Choroid plexus epithelial cell (primary cell): ENCODE results near the gene CRNKL1.
A peak's percentile ranks its signal among the peaks of the same experiment; 100 is the strongest.

ENCODE experiments used
- DNase-seq: peaks from one replicate; pipeline ENCODE4 v3.0.0-alpha.2; 2010; ENCODE audit warnings: low read depth
- H3K4me3 ChIP-seq: 2 replicates; pipeline ENCODE4 v1.5.1; 2011; ENCODE audit warnings: low read depth, mild to moderate bottlenecking, control low read depth, low read length, moderate library complexity
- CTCF ChIP-seq: conservative IDR thresholded peaks from 2 replicates; pipeline ENCODE4 v1.5.1; 2011; ENCODE audit warnings: low read depth, mild to moderate bottlenecking, control low read depth, inconsistent platforms, low read length, moderate library complexity

The CRNKL1 gene

DNA sequence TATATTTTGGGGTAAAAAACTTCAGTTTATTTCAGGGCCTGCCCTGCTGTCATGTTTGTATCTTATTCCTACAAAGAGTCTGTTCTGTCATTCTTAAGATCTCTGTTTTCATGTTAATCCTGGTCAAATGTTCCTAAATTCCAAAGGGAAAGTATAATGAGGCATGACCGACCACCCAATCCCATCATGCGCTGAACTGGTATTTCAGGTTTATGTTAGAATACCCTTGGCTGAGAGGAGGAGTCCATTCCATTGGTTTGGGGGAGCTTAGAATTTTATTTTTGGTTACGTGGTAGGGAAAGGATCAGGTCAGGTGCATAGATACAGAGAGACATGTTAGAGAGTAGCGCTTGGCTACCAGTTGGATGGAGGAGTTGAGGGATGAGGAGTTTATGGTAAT is 25.8 kb upstream of the CRNKL1 start:
- DNase-seq = no peak
- no peak overlapping the region for H3K4me3 ChIP-seq
- no peak for TF ChIP-seq CTCF

DNA sequence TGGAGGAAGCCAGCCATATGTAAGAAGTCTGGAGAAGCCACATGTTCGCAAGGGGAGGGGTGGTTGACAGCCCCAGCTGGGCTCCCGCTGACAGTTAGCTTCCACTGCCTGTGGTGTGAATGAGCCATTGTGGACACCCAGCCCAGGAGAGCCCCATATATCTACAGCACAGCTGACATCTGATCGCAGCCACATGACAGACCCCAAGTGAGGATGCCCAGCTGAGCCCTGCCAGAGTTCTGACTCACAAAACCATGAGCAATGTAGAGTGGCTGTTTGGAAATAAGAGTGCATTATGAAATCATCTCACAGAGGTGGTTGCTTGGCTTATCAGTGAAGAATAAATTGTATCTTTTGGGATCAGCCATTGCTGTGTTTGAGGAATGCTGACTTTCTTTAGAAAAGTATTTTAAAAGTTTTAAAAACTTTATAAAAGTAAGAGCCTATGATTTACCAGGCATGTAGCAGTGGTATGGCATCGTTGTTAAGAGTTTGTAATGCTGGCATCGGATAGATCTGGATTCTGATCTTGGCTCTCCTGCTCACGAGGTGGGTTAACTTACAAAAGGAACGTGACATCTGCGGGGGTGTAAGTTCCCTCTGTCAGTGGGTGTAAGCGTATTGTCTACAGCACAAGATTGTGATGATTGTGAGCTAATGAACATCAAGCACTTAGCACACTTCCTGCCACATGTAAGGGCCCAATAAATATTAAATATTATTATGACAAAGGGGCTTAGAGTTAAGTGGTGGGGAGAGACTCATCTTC is 24.2 kb upstream of the CRNKL1 start:
- peak; percentile 89 for DNase-seq
- no peak for TF ChIP-seq CTCF
- H3K4me3 ChIP-seq = no peak overlapping the region

DNA sequence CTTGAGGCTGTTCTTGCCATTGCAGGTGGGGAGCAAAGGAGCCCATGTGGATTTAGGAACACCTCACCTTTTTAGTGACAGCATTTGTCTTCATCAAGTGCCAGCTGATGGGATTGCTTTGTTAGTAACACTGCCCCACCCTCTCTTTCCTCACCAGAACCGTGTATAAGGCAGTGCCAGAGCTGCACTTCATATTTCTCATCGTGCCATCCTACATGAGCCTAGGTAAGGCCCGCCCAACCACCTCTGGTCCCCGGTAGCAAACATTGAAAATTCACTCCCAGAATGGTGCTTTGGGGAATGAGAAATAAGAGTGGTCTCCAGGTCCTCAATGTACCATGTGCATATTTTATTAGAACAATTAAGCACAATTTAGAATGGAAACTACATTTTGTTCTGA is 22.8 kb upstream of the CRNKL1 start:
- DNase-seq = no peak
- no peak for TF ChIP-seq CTCF
- no peak overlapping the region for H3K4me3 ChIP-seq

DNA sequence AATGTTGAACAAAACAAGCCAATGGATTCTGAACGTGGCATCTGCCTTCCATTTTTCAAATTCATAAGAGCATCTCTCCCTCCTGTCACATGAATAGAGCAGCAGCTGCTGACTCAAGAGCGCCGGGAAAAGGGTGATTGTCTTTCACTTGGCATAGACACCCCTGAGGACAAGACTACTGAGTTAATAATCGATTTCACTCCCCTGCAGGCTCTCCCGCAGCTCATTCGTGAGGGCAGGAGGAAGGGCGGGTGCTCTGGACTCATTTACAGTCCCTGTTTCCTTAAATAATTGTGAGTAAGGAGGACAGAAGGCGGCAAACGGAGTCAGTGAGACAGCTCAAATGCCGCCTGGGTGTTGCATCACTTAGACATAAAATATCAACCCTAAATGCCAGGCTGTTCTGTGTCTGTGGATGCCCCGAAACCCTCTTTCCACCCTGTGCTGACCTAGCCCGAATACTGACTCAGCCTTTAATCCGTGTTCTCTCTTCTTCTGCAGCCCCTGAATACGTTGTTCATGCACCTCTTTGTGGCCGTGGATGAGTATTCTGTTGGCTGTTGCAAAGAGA is 21.6 kb upstream of the CRNKL1 start:
- DNase-seq = no peak
- no peak overlapping the region for H3K4me3 ChIP-seq
- no peak for TF ChIP-seq CTCF

- H3K4me3 ChIP-seq = no peak overlapping the region
- no peak for TF ChIP-seq CTCF
- DNase-seq = no peak
Measured at GRCh38 chr20:20070871-20071726, 18.8 kb upstream of the CRNKL1 start.

DNA sequence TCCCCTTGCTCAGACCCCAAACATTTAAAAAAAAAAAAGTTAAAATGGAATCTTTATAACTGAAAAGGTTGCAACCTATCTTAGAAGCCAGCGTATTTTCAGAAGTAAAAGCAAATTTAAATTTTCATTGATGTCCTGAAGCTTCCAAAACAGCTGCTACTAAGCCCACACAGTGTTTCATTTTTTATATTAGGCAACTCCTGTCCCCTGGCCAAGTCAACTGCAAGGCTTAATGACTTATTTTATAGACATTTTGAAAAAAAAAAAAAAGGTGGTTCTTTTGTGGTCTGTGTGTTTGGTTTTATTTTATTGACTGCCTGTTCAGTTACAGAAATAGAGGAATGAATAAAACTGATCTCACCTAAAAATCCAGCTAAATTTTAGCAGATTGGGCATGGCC is 13.1 kb upstream of the CRNKL1 start:
- no peak for DNase-seq
- TF ChIP-seq CTCF = no peak

More for the DNA sequence above, 13.1 kb upstream of the CRNKL1 start:
- H3K4me3 ChIP-seq = no peak overlapping the region
